Colonic mucosa (tissue), 4 donors: ENCODE data around the gene DDR2. TPM values are rescaled to one million over a fixed set of nuclear protein-coding genes. Genes with fewer than 3 reads are reported as not detected.

Source experiments
- DNase-seq: peaks from one replicate; pipeline ENCODE4 v3.0.0-alpha.2; 2020
- H3K27ac ChIP-seq: fragments of 200-600 bp; one replicate; pipeline ENCODE4 v1.8.0; 2021
- H3K27me3 ChIP-seq: fragments of 200-600 bp; one replicate; pipeline ENCODE4 v1.8.0; 2021
- H3K36me3 ChIP-seq: fragments of 200-600 bp; one replicate; pipeline ENCODE4 v1.8.0; 2021
- H3K4me1 ChIP-seq: fragments of 200-600 bp; one replicate; pipeline ENCODE4 v1.8.0; 2021; ENCODE audit warnings: mild to moderate bottlenecking
- H3K4me3 ChIP-seq: fragments of 200-600 bp; one replicate; pipeline ENCODE4 v1.8.0; 2021
- H3K9ac ChIP-seq, 2 donors: one replicate each; pipeline ENCODE4 v1.7.0; 2013; ENCODE audit warnings: control low read depth in 2 of 2, low read depth in 2 of 2, low read length in 2 of 2
- H3K9me3 ChIP-seq: fragments of 200-600 bp; one replicate; pipeline ENCODE4 v1.8.0; 2021
- intact Hi-C: fragments of 100-400 bp; cut with DNase I; formaldehyde crosslinking; loops from one replicate; pipeline ENCODE4 v1.14.1; 2022
- total RNA-seq, 2 donors: library from RNA; stranded (reverse); fragmentation: NEBNext Ultra II Directional in 1 of 2; extraction: Animal tissue kit (Norgen Biotek cat#: 25700) in 1 of 2; gene quantifications; one replicate each; pipeline ENCODE4 v1.2.1, GENCODE V29; 2021
- TF ChIP-seq, protein P1 (sequence below): fragments of 200-600 bp; IDR thresholded peaks from one replicate; pipeline ENCODE4 v1.8.0; 2022; ENCODE audit warnings: antibody characterized with exemption, mild to moderate bottlenecking
- donor health status: healthy.
- donor health status: DM: no; HTN: no; CAD: no.
- donor health status: DM: no; HTN: no; CAD: no.

The DDR2 gene
- total RNA-seq, 2 donors from 2014 or later, result 7.6 to 26.5 TPM

DNA sequence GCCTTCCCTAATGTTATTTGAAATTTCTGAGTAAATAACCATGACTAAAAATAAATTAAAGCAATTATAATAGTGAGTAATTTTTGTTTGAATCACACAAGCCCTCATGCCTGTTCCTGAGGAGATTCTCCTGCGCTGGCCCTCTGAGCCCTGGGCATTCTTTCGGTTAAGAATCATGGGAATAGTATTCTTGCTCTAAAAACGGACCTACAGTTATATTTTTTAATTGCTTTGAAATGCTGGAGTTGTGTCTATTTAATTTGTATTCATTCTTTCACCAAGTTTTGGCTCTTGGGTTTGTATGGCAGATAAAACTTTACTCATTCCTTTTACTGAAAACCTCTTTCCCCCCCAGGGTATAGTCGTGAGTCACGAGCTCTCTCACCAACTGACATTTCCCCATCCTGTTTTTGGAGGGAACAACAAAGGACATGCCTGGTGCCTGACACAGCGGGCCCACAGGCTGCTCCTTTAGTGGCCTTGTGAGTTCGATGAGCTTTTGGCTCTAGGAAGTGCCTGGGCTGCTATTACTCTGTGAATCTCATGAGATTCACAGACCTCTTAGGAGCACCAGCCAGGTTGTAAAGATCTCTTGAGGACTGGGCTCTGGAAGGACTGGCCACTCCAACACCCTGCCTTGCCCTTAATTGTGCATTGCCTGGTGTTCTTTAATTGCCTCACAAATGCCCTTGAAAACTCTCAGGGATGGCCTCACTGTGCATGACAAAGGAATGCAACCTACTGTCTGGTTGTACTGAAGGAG, 58.6 kb downstream of the DDR2 start:
- no peak overlapping the region for H3K9ac ChIP-seq
- intact Hi-C loops, result no loop called here
- no peaks in the 10 kb centered on the region for H3K9me3 ChIP-seq
- no peaks in the 10 kb centered on the region for H3K4me1 ChIP-seq
- no peak overlapping the region for H3K4me3 ChIP-seq
- no peak for DNase-seq
- no peaks in the 10 kb centered on the region for H3K36me3 ChIP-seq
- H3K27ac ChIP-seq, result peak overlapping the region; percentile 48
- TF ChIP-seq, protein P1, sequence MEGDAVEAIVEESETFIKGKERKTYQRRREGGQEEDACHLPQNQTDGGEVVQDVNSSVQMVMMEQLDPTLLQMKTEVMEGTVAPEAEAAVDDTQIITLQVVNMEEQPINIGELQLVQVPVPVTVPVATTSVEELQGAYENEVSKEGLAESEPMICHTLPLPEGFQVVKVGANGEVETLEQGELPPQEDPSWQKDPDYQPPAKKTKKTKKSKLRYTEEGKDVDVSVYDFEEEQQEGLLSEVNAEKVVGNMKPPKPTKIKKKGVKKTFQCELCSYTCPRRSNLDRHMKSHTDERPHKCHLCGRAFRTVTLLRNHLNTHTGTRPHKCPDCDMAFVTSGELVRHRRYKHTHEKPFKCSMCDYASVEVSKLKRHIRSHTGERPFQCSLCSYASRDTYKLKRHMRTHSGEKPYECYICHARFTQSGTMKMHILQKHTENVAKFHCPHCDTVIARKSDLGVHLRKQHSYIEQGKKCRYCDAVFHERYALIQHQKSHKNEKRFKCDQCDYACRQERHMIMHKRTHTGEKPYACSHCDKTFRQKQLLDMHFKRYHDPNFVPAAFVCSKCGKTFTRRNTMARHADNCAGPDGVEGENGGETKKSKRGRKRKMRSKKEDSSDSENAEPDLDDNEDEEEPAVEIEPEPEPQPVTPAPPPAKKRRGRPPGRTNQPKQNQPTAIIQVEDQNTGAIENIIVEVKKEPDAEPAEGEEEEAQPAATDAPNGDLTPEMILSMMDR, result no peak
- H3K27me3 ChIP-seq, result no peaks in the 10 kb centered on the region

DNA sequence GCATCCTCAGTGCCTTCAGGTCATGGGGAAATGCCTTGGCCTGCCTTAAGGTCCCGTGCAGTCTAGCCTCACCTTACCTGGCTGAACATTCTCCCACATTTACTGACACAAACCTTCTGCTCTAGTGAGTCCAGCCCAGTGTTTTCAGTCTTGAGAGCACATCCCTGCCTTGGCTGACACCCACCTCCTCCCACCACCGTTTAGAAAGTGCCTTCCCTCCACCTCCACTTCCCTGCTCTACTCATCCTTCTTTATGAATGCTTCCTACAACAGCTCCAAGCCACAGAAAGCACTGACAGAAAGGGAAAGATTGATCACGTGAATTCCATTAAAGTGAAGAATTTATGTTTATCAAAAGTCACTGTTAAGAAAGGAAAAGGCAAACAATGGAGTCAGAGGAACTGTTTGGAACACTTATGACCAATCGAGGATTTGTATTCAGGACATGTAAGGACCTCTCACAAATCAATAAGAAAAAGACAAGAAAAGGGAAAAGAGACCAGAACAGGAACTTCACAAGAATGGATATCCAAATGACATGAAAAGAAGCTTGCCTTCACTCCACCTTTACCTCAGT, 59.8 kb downstream of the DDR2 start:
- Histone ChIP-seq H3K36me3 (no peaks in the 10 kb centered on the region), H3K27me3 (no peaks in the 10 kb centered on the region), H3K4me3 (no peak overlapping the region), H3K27ac (peak overlapping the region; percentile 19), H3K4me1 (no peaks in the 10 kb centered on the region), H3K9ac (no peak overlapping the region), H3K9me3 (no peaks in the 10 kb centered on the region)
- DNase-seq, result no peak
- TF ChIP-seq, protein P1, result no peak
- intact Hi-C loops, result no loop called here

DNA sequence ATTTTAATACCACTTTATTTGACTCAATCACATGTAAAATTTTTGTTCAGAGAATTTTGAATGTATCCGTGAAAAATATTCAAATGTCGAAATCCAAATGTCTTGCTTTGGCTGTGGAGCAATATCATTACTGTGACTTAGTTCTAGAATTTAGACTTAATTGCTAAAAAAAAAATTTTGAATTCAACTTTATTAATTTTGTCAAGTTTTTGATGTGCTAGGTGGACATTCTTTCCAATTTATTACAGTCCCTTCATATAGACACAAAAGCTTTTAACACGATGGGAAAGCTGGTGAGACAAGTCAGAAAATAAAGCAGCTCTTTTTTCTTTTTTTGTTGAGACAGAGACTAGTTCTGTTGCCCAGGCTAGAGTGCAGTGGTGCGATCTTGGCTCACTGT, 62.6 kb downstream of the DDR2 start:
- TF ChIP-seq, protein P1, result no peak
- H3K9me3 ChIP-seq, result no peaks in the 10 kb centered on the region
- H3K4me3 ChIP-seq, result no peak overlapping the region
- H3K27ac ChIP-seq, result no peak overlapping the region
- no peaks in the 10 kb centered on the region for H3K4me1 ChIP-seq
- intact Hi-C loops, result no loop called here
- DNase-seq, result no peak
- H3K36me3 ChIP-seq, result no peaks in the 10 kb centered on the region
- H3K9ac ChIP-seq, result no peak overlapping the region
- H3K27me3 ChIP-seq, result no peaks in the 10 kb centered on the region

DNA sequence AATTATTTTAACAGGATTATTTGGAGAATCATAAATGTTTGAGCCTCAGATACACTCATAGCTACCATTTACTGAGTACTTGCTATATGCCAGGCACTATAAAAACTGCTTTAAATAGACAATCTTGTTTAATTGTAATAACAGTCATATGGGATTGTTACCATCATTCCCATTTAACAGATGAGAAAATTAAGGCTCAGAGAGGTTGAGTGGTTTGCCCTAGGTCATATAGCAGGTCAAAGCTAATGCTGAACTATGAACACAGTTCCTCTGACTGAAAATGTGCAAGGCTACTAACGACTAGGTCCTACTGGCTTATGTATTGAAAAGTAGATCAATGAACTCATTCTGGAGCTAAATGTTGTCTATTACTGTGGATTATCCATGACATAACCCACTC, 63.4 kb downstream of the DDR2 start:
- Histone ChIP-seq H3K27me3 (no peaks in the 10 kb centered on the region), H3K9ac (no peak overlapping the region), H3K4me1 (no peaks in the 10 kb centered on the region), H3K9me3 (no peaks in the 10 kb centered on the region), H3K27ac (no peak overlapping the region), H3K36me3 (no peaks in the 10 kb centered on the region), H3K4me3 (no peak overlapping the region)
- intact Hi-C loops, result no loop called here
- DNase-seq, result no peak
- TF ChIP-seq, protein P1, result no peak

DNA sequence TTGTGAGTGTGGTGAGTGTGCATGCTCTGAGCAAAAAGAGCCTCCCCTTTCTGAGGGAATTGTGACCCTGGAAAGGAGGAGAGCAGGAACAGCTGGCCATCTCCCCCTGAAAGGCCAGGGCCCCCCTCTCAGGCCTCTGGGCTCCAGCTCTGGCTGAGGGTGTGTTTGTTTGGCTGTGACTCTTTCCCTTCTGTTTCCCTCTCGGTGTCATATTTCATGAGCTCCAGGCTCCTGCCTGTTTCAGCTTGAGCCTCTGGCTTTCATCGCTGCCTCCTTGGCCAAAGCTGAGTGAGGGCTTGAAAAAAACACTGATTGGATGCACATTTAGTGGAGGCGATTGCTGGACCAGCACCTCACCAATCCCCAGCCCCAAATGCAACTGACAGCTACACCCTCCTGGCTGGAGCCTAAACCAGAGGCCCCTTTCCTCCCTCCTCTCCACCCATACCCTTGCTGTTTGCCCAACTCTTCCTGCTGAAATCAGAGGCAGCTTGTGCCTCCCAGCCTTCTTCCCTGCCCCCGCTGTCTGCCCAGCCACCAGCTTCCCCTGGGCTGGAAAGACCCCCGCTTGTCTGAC, 64.1 kb downstream of the DDR2 start:
- H3K36me3 ChIP-seq, result no peaks in the 10 kb centered on the region
- peak; percentile 53 for DNase-seq
- no peaks in the 10 kb centered on the region for H3K4me1 ChIP-seq
- TF ChIP-seq, protein P1, result no peak
- no peaks in the 10 kb centered on the region for H3K27me3 ChIP-seq
- H3K9me3 ChIP-seq, result no peaks in the 10 kb centered on the region
- peak overlapping the region; percentile 1 for H3K27ac ChIP-seq
- intact Hi-C loops, result no loop called here
- no peak overlapping the region for H3K4me3 ChIP-seq
- no peak overlapping the region for H3K9ac ChIP-seq
